GM18507 (cell line): ENCODE results near the gene PSKH1.
"Not testable (repeated sequence)": the region's sequence is repeated elsewhere in the genome, so short reads cannot be mapped to it uniquely, and the experiment has no call there.

ENCODE experiments used
- DNase-seq: peaks from one replicate; pipeline ENCODE4 v3.0.0; 2011; ENCODE audit warnings: low read depth; ENCODE audit not compliant: insufficient read length; ENCODE audit errors: extremely low spot score
- FAIRE-seq: peaks from 2 replicates; lab custom pipeline; 2011; peaks lifted over from hg19 to GRCh38; lab: Jason Lieb, UNC

PSKH1 gene

GRCh38 chr16:67936124-67936879 lies 43.2 kb downstream of the PSKH1 start, which contains the start of gene PSMB10:
TSS of gene PSMB10 (minus strand) at chr16:67936850. CDS start at chr16:67936749, 101 bp downstream.
- FAIRE-seq (peak; percentile 97), DNase-seq (peak; percentile 26)

GRCh38 chr16:67936880-67937605 lies 44.0 kb downstream of the PSKH1 start:
- FAIRE-seq: no peak
- peak; percentile 79 for DNase-seq

- DNase-seq, FAIRE-seq: not testable (repeated sequence)
Measured at GRCh38 chr16:67937713-67938112, 44.7 kb downstream of the PSKH1 start.

- DNase-seq: no peak
Measured at GRCh38 chr16:67939507-67940445, 46.7 kb downstream of the PSKH1 start.

GRCh38 chr16:67940446-67941089 lies 47.5 kb downstream of the PSKH1 start:
- no peak for FAIRE-seq
- no peak for DNase-seq

More at GRCh38 chr16:67939507-67940445, 46.7 kb downstream of the PSKH1 start:
- no peak for FAIRE-seq

GRCh38 chr16:67941469-67942199 lies 48.6 kb downstream of the PSKH1 start:
- peak; percentile 15 for FAIRE-seq

GRCh38 chr16:67942200-67942509 lies 49.1 kb downstream of the PSKH1 start:
- FAIRE-seq (peak; percentile 69), DNase-seq (peak; percentile 32)

More at GRCh38 chr16:67941469-67942199, 48.6 kb downstream of the PSKH1 start:
- no peak for DNase-seq

GRCh38 chr16:67942510-67943255 lies 49.6 kb downstream of the PSKH1 start:
- FAIRE-seq (no peak), DNase-seq (no peak)

GRCh38 chr16:67943256-67943618 lies 50.2 kb downstream of the PSKH1 start:
- DNase-seq (no peak), FAIRE-seq (no peak)

- FAIRE-seq (no peak), DNase-seq (no peak)
Measured at GRCh38 chr16:67943619-67944504, 50.8 kb downstream of the PSKH1 start, which contains the start of gene LCAT. TSS of gene LCAT (minus strand) at chr16:67944120. CDS start at chr16:67944101, 19 bp downstream.

- no peak for FAIRE-seq
- DNase-seq: no peak
Measured at GRCh38 chr16:67944690-67945391, 51.8 kb downstream of the PSKH1 start.

GRCh38 chr16:67945392-67945933 lies 52.4 kb downstream of the PSKH1 start:
- no peak for DNase-seq

GRCh38 chr16:67946128-67946569 lies 53.1 kb downstream of the PSKH1 start:
- DNase-seq: no peak
- FAIRE-seq: no peak

More at GRCh38 chr16:67945392-67945933, 52.4 kb downstream of the PSKH1 start:
- no peak for FAIRE-seq

- FAIRE-seq (no peak), DNase-seq (no peak)
Measured at GRCh38 chr16:67946966-67947558, 54.0 kb downstream of the PSKH1 start.

GRCh38 chr16:67948015-67948414 lies 55.0 kb downstream of the PSKH1 start:
- no peak for FAIRE-seq

GRCh38 chr16:67949645-67950044 lies 56.6 kb downstream of the PSKH1 start:
- DNase-seq (no peak), FAIRE-seq (no peak)

More at GRCh38 chr16:67948015-67948414, 55.0 kb downstream of the PSKH1 start:
- DNase-seq: no peak
